Stimulated activated CD4-positive, alpha-beta T cell treated with anti-CD3 and anti-CD28 coated beads, Interleukin-4, amount 100 ng/mL, for 48 hours (primary cell): ENCODE results near the gene SEZ6L2.
"Not testable (repeated sequence)": the region's sequence is repeated elsewhere in the genome, so short reads cannot be mapped to it uniquely, and the experiment has no call there.

ENCODE experiments used
- DNase-seq, 2 donors: peaks; one replicate each; pipeline ENCODE4 v3.0.0-alpha.2; 2020; ENCODE audit warnings: low read depth in 2 of 2

Gene SEZ6L2

GRCh38 chr16:29910819-29911675 lies 11.7 kb upstream of the SEZ6L2 start:
- no peak for DNase-seq

- not testable (repeated sequence) for DNase-seq
These were observed 10.5 kb upstream of the SEZ6L2 start for GRCh38 chr16:29909851-29910250.

GRCh38 chr16:29909391-29909790 lies 10.0 kb upstream of the SEZ6L2 start:
- no peak for DNase-seq

GRCh38 chr16:29908719-29909220 lies 9.4 kb upstream of the SEZ6L2 start:
- no peak for DNase-seq

GRCh38 chr16:29907973-29908372 lies 8.6 kb upstream of the SEZ6L2 start:
- no peak for DNase-seq

- DNase-seq = no peak
These were observed 7.3 kb upstream of the SEZ6L2 start for GRCh38 chr16:29906520-29907244.

- DNase-seq = no peak
These were observed 6.3 kb upstream of the SEZ6L2 start for GRCh38 chr16:29905668-29906067.

GRCh38 chr16:29904947-29905346 lies 5.6 kb upstream of the SEZ6L2 start:
- DNase-seq = no peak

- DNase-seq = no peak
These were observed 4.2 kb upstream of the SEZ6L2 start for GRCh38 chr16:29903590-29903989.

- DNase-seq = no peak
These were observed 2.2 kb upstream of the SEZ6L2 start for GRCh38 chr16:29901607-29901945.

- DNase-seq = no peak
These were observed 1.7 kb upstream of the SEZ6L2 start for GRCh38 chr16:29900888-29901606.

GRCh38 chr16:29900102-29900887 lies 945 bp upstream of the SEZ6L2 start, which contains the start of gene ASPHD1:
Gene ASPHD1, plus strand, starts transcription at chr16:29900488. Its CDS starts 484 bp downstream, at chr16:29900972.
- DNase-seq = peak; percentile 61 to 69

- DNase-seq = no peak
These were observed 390 bp downstream of the SEZ6L2 start for GRCh38 chr16:29898804-29899515.

GRCh38 chr16:29898135-29898803 lies 1.1 kb downstream of the SEZ6L2 start:
- no peak for DNase-seq

- DNase-seq = no peak
These were observed 2.0 kb downstream of the SEZ6L2 start for GRCh38 chr16:29897333-29897732.

GRCh38 chr16:29896841-29897240 lies 2.5 kb downstream of the SEZ6L2 start:
- DNase-seq = no peak

- no peak for DNase-seq
These were observed 5.0 kb downstream of the SEZ6L2 start for GRCh38 chr16:29894352-29894751.

- no peak for DNase-seq
These were observed 5.8 kb downstream of the SEZ6L2 start for GRCh38 chr16:29893553-29893952.

- no peak for DNase-seq
These were observed 6.9 kb downstream of the SEZ6L2 start for GRCh38 chr16:29892458-29892813.
